Measurements from ENCODE around the gene APOB.

APOB gene
- 0 reads per million in 9 experiments for total RNA-seq

- Mint-ChIP-seq H3K4me3 (peak within 1 kb of the TSS; percentile 42 to 66), H3K36me3 (ENCODE audit: insufficient read depth) (no peaks in the 10 kb centered on the region), H3K27me3 (peaks cover 30 to 64% of the 10 kb centered on the region in 2 donors), H3K9me3 (no peaks in the 10 kb centered on the region), H3K4me1 (ENCODE audit: low read depth in 2 of 2) (peaks cover 3 to 4% of the 10 kb centered on the region in 2 donors), H3K27ac (no peak within 1 kb of the TSS)
- DNase-seq (no peak), ATAC-seq (replicated peaks) (no peak)
Measured at GRCh38 chr2:21043744-21044532, at the start of gene APOB. Gene APOB, minus strand, starts transcription at chr2:21044073. Its CDS starts 128 bp downstream, at chr2:21043945.

- DNase-seq (no peak), ATAC-seq (replicated peaks) (no peak)
- Mint-ChIP-seq H3K27ac (no peak overlapping the region), H3K9me3 (no peaks in the 10 kb centered on the region), H3K27me3 (no peaks in the 10 kb centered on the region), H3K4me3 (no peak overlapping the region), H3K4me1 (ENCODE audit: low read depth in 2 of 2) (no peaks in the 10 kb centered on the region), H3K36me3 (ENCODE audit: insufficient read depth) (no peaks in the 10 kb centered on the region)
Measured at GRCh38 chr2:21092308-21092869, 48.5 kb upstream of the APOB start.

GRCh38 chr2:21084401-21084800 lies 40.5 kb upstream of the APOB start:
- Mint-ChIP-seq H3K27ac (no peak overlapping the region), H3K36me3 (ENCODE audit: insufficient read depth) (peaks cover 4% of the 10 kb centered on the region), H3K4me3 (no peak overlapping the region), H3K27me3 (no peaks in the 10 kb centered on the region), H3K4me1 (ENCODE audit: low read depth in 2 of 2) (no peaks in the 10 kb centered on the region), H3K9me3 (no peaks in the 10 kb centered on the region)
- no peak for ATAC-seq (replicated peaks)
- DNase-seq: no peak

- DNase-seq: no peak
- Mint-ChIP-seq H3K27me3 (no peaks in the 10 kb centered on the region), H3K27ac (no peak overlapping the region), H3K4me3 (no peak overlapping the region), H3K4me1 (ENCODE audit: low read depth in 2 of 2) (no peaks in the 10 kb centered on the region), H3K36me3 (ENCODE audit: insufficient read depth) (peaks cover 4% of the 10 kb centered on the region), H3K9me3 (no peaks in the 10 kb centered on the region)
- no peak for ATAC-seq (replicated peaks)
Measured at GRCh38 chr2:21083482-21083881, 39.6 kb upstream of the APOB start.

GRCh38 chr2:21078296-21078695 lies 34.4 kb upstream of the APOB start:
- H3K4me1 Mint-ChIP-seq (ENCODE audit: low read depth in 2 of 2): no peaks in the 10 kb centered on the region
- H3K9me3 Mint-ChIP-seq: peaks cover 0 to 3% of the 10 kb centered on the region in 2 donors
- no peaks in the 10 kb centered on the region for H3K36me3 Mint-ChIP-seq (ENCODE audit: insufficient read depth)
- H3K4me3 Mint-ChIP-seq: no peak overlapping the region
- no peak overlapping the region for H3K27ac Mint-ChIP-seq
- DNase-seq (no peak), ATAC-seq (replicated peaks) (no peak)
- no peaks in the 10 kb centered on the region for H3K27me3 Mint-ChIP-seq

GRCh38 chr2:21072477-21073242 lies 28.8 kb upstream of the APOB start:
- Mint-ChIP-seq H3K4me1 (ENCODE audit: low read depth in 2 of 2) (no peaks in the 10 kb centered on the region), H3K9me3 (no peaks in the 10 kb centered on the region), H3K27me3 (peaks cover 0 to 5% of the 10 kb centered on the region in 2 donors), H3K36me3 (ENCODE audit: insufficient read depth) (no peaks in the 10 kb centered on the region), H3K4me3 (no peak overlapping the region), H3K27ac (no peak overlapping the region)
- ATAC-seq (replicated peaks) (no peak), DNase-seq (no peak)

- H3K36me3 Mint-ChIP-seq (ENCODE audit: insufficient read depth): no peaks in the 10 kb centered on the region
- ATAC-seq (replicated peaks) (no peak), DNase-seq (no peak)
- no peak overlapping the region for H3K4me3 Mint-ChIP-seq
- peaks cover 0 to 5% of the 10 kb centered on the region in 2 donors for H3K27me3 Mint-ChIP-seq
- H3K4me1 Mint-ChIP-seq (ENCODE audit: low read depth in 2 of 2): no peaks in the 10 kb centered on the region
- no peaks in the 10 kb centered on the region for H3K9me3 Mint-ChIP-seq
- no peak overlapping the region for H3K27ac Mint-ChIP-seq
Measured at GRCh38 chr2:21070341-21071257, 26.7 kb upstream of the APOB start.

GRCh38 chr2:21069746-21070340 lies 26.0 kb upstream of the APOB start:
- ATAC-seq (replicated peaks): no peak
- Mint-ChIP-seq H3K9me3 (no peaks in the 10 kb centered on the region), H3K27me3 (peaks cover 0 to 5% of the 10 kb centered on the region in 2 donors), H3K27ac (no peak overlapping the region), H3K36me3 (ENCODE audit: insufficient read depth) (no peaks in the 10 kb centered on the region), H3K4me1 (ENCODE audit: low read depth in 2 of 2) (no peaks in the 10 kb centered on the region), H3K4me3 (no peak overlapping the region)
- DNase-seq: no peak

- H3K9me3 Mint-ChIP-seq: no peaks in the 10 kb centered on the region
- DNase-seq: no peak
- no peaks in the 10 kb centered on the region for H3K4me1 Mint-ChIP-seq (ENCODE audit: low read depth in 2 of 2)
- H3K36me3 Mint-ChIP-seq (ENCODE audit: insufficient read depth): no peaks in the 10 kb centered on the region
- H3K27ac Mint-ChIP-seq: no peak overlapping the region
- H3K27me3 Mint-ChIP-seq: peaks cover 0 to 5% of the 10 kb centered on the region in 2 donors
- no peak for ATAC-seq (replicated peaks)
- H3K4me3 Mint-ChIP-seq: no peak overlapping the region
Measured at GRCh38 chr2:21067859-21068537, 24.1 kb upstream of the APOB start.

GRCh38 chr2:21067125-21067524 lies 23.3 kb upstream of the APOB start:
- ATAC-seq (replicated peaks) (no peak), DNase-seq (no peak)
- Mint-ChIP-seq H3K9me3 (no peaks in the 10 kb centered on the region), H3K27ac (no peak overlapping the region), H3K36me3 (ENCODE audit: insufficient read depth) (no peaks in the 10 kb centered on the region), H3K4me3 (no peak overlapping the region), H3K4me1 (ENCODE audit: low read depth in 2 of 2) (no peaks in the 10 kb centered on the region), H3K27me3 (peaks cover 0 to 5% of the 10 kb centered on the region in 2 donors)

- H3K4me3 Mint-ChIP-seq: no peak overlapping the region
- no peaks in the 10 kb centered on the region for H3K4me1 Mint-ChIP-seq (ENCODE audit: low read depth in 2 of 2)
- no peaks in the 10 kb centered on the region for H3K9me3 Mint-ChIP-seq
- DNase-seq (no peak), ATAC-seq (replicated peaks) (no peak)
- peaks cover 6 to 10% of the 10 kb centered on the region in 2 donors for H3K27me3 Mint-ChIP-seq
- no peaks in the 10 kb centered on the region for H3K36me3 Mint-ChIP-seq (ENCODE audit: insufficient read depth)
- no peak overlapping the region for H3K27ac Mint-ChIP-seq
Measured at GRCh38 chr2:21059885-21060610, 16.2 kb upstream of the APOB start.

GRCh38 chr2:21057097-21057496 lies 13.2 kb upstream of the APOB start:
- ATAC-seq (replicated peaks): no peak
- Mint-ChIP-seq H3K9me3 (no peaks in the 10 kb centered on the region), H3K36me3 (ENCODE audit: insufficient read depth) (no peaks in the 10 kb centered on the region), H3K4me1 (ENCODE audit: low read depth in 2 of 2) (no peaks in the 10 kb centered on the region), H3K27me3 (peaks cover 6 to 17% of the 10 kb centered on the region in 2 donors), H3K27ac (no peak overlapping the region), H3K4me3 (no peak overlapping the region)
- no peak for DNase-seq

All from effector memory CD8-positive, alpha-beta T cell (primary cell).